Psoas muscle (tissue), 8 donors: ENCODE results near the gene TBPL1. TPM values are rescaled to one million over a fixed set of nuclear protein-coding genes. Genes with fewer than 3 reads are reported as not detected.

Source experiments
- ATAC-seq, 4 donors: fragments of 200-7000 bp; cut with Tn5 transposase; one replicate each; pipeline ENCODE4 v1.9.1; 2020; ENCODE audit warnings: moderate library complexity in 3 of 4, mild to moderate bottlenecking in 2 of 4
- DNase-seq, 2 donors: peaks; one replicate each; pipeline ENCODE4 v3.0.0-alpha.2; 2020
- H3K27ac ChIP-seq: fragments of 200-600 bp; one replicate; pipeline ENCODE4 v1.8.0; 2022
- H3K27me3 ChIP-seq, 3 donors: fragments of 200-600 bp in 1 of 3; one replicate each; pipeline versions ENCODE4 v1.6.1 to v1.8.0; 2013 to 2022; ENCODE audit warnings: low read length in 2 of 3, mild to moderate bottlenecking in 2 of 3, moderate library complexity in 1 of 3; ENCODE audit not compliant: insufficient read depth in 3 of 3
- H3K36me3 ChIP-seq, 2 donors: fragments of 200-600 bp in 1 of 2; one replicate each; pipeline versions ENCODE4 v1.6.1 to v1.8.0; 2013 to 2022; ENCODE audit warnings: low read depth in 1 of 2, mild to moderate bottlenecking in 1 of 2, moderate library complexity in 1 of 2; ENCODE audit not compliant: insufficient read depth in 1 of 2
- H3K4me1 ChIP-seq: fragments of 200-600 bp; one replicate; pipeline ENCODE4 v1.8.0; 2022
- H3K4me3 ChIP-seq: fragments of 200-600 bp; one replicate; pipeline ENCODE4 v1.8.0; 2022; ENCODE audit warnings: mild to moderate bottlenecking
- H3K9me3 ChIP-seq: fragments of 200-600 bp; one replicate; pipeline ENCODE4 v1.8.0; 2022
- WGBS, 3 donors: extraction: QIAGEN DNeasy Blood & Tissue Kit; methylation state at CpG; one replicate each; pipeline versions ENCODE4 v1.1.6 to v1.1.7; 2013; 5-methylcytosine and 5-hydroxymethylcytosine counted together
- intact Hi-C, 2 donors: fragments of 100-400 bp; cut with DNase I; formaldehyde crosslinking; loops; one replicate each; pipeline versions ENCODE4 v1.11.0 to v1.14.2; 2022
- polyA plus RNA-seq, 3 donors: library from polyadenylated mRNA; stranded (reverse); fragments of 200-250 nt; gene quantifications; one replicate each; pipeline ENCODE4 v1.2.3, GENCODE V29; 2013
- total RNA-seq, 4 donors: library from RNA; stranded (reverse); fragmentation: NEBNext Ultra II Directional in 2 of 4; extraction: Animal tissue kit (Norgen Biotek cat#: 25700) in 2 of 4; gene quantifications; one replicate each; pipeline versions ENCODE4 v1.2.1 to v1.2.4, GENCODE V29; 2021 to 2023
- TF ChIP-seq, protein P1 (sequence below): fragments of 200-600 bp; IDR thresholded peaks from one replicate; pipeline ENCODE4 v1.8.0; 2022; ENCODE audit warnings: antibody characterized with exemption
- donor health status: healthy with polysubstance abuse.
- donor health status: DM: no; HTN: no; CAD: no; lungs with moderate emphysema.
- donor health status: Bipolar disorder and iron deficiency.
- donor health status: healthy.
- donor health status: DM: yes; HTN: yes; CAD: no.
- donor health status: DM: no; HTN: no; CAD: no.
- donor health status: DM: no; HTN: no; CAD: no.
- donor health status: DM: yes; HTN: yes; CAD: no.

Gene TBPL1
- total and polyA plus RNA-seq, 7 donors: 7.5 to 17.7 (median 11.0) TPM

GRCh38 chr6:133958791-133959190, 5.8 kb downstream of the TBPL1 start:
- H3K27ac ChIP-seq: no peak overlapping the region
- no peak overlapping the region for H3K4me3 ChIP-seq
- no peak for DNase-seq
- intact Hi-C loops: no loop called here
- no peaks in the 10 kb centered on the region for H3K27me3 ChIP-seq
- H3K4me1 ChIP-seq: peaks cover 37% of the 10 kb centered on the region
- no peaks in the 10 kb centered on the region for H3K36me3 ChIP-seq
- 91 to 100% (median 92%) methylated on average over 3 of the region's 3 CpGs for WGBS, 3 donors
- no peak for ATAC-seq
- TF ChIP-seq, protein P1, sequence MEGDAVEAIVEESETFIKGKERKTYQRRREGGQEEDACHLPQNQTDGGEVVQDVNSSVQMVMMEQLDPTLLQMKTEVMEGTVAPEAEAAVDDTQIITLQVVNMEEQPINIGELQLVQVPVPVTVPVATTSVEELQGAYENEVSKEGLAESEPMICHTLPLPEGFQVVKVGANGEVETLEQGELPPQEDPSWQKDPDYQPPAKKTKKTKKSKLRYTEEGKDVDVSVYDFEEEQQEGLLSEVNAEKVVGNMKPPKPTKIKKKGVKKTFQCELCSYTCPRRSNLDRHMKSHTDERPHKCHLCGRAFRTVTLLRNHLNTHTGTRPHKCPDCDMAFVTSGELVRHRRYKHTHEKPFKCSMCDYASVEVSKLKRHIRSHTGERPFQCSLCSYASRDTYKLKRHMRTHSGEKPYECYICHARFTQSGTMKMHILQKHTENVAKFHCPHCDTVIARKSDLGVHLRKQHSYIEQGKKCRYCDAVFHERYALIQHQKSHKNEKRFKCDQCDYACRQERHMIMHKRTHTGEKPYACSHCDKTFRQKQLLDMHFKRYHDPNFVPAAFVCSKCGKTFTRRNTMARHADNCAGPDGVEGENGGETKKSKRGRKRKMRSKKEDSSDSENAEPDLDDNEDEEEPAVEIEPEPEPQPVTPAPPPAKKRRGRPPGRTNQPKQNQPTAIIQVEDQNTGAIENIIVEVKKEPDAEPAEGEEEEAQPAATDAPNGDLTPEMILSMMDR: no peak
- H3K9me3 ChIP-seq: no peaks in the 10 kb centered on the region

DNA sequence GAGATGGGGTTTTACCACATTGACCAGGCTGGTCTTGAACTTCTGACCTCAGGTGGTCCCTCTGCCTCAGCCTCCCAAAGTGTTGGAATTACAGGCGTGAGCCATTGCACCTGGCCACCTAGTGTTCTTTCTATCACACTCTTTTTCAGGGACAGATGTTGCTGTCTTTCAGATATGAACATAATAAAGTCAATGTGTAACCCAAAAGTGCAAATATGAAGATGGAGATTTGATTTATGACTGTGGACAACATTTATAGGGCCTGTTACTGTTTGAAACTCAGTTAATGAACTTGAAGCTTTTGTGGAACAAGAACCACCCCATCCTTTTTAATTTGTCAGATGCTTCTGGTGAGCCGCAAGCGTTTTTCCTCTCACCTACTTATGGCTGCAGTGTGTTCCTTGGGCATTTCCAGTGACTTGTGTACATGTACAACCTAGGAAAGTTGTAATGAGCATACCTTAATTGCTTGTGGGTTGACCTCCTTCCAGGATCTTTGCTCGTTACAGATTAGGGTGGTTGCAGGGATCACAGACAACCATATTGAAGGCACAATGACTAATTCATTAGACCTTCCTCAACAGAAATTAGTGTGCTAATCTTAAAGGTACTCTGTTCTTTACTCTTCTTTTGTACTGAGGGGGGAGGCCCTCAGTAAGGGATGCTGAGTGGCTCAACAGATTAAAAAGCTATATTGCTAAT, 6.8 kb downstream of the TBPL1 start:
- 91 to 96% (median 91%) methylated on average over 4 of the region's 4 CpGs for WGBS, 3 donors
- DNase-seq: no peak
- no peaks in the 10 kb centered on the region for H3K9me3 ChIP-seq
- H3K36me3 ChIP-seq: no peaks in the 10 kb centered on the region
- ATAC-seq: no peak
- H3K4me3 ChIP-seq: no peak overlapping the region
- H3K27ac ChIP-seq: no peak overlapping the region
- TF ChIP-seq, protein P1: no peak
- H3K27me3 ChIP-seq: no peaks in the 10 kb centered on the region
- intact Hi-C loops: no loop called here
- peaks cover 27% of the 10 kb centered on the region for H3K4me1 ChIP-seq

DNA sequence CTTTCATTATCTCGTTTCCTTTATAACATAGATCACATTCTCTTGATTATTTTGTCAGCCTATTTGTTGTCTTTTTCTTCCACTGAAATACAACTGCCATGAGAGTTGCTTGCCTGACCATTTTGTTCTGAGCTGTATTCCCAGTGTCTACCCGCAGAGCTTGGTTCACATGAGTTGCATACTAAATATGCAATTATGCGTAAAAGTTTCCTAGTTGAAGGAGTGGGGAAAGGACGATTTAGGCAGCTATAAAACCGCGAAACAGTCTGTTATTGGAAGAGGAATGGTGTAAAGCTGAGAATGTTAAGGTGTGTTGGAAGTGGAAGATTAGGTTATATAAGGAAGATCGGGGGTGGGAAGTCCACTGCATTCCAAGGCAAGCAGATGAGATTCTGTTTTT, 8.8 kb downstream of the TBPL1 start:
- no peaks in the 10 kb centered on the region for H3K27me3 ChIP-seq
- DNase-seq: no peak
- 92 to 95% (median 92%) methylated on average over 7 of the region's 7 CpGs for WGBS, 3 donors
- H3K4me3 ChIP-seq: no peak overlapping the region
- H3K4me1 ChIP-seq: peaks cover 21% of the 10 kb centered on the region
- TF ChIP-seq, protein P1: no peak
- no peaks in the 10 kb centered on the region for H3K36me3 ChIP-seq
- intact Hi-C loops: no loop called here
- H3K27ac ChIP-seq: no peak overlapping the region
- ATAC-seq: no peak
- no peaks in the 10 kb centered on the region for H3K9me3 ChIP-seq

- WGBS, 3 donors: 88 to 94% (median 91%) methylated on average over 1 of the region's 1 CpG
- H3K4me1 ChIP-seq: peaks cover 6% of the 10 kb centered on the region
- DNase-seq: no peak
These were observed 11.0 kb downstream of the TBPL1 start for GRCh38 chr6:133964052-133964451.

More at GRCh38 chr6:133964052-133964451, 11.0 kb downstream of the TBPL1 start:
- H3K9me3 ChIP-seq: no peaks in the 10 kb centered on the region
- intact Hi-C loops: no loop called here
- no peaks in the 10 kb centered on the region for H3K27me3 ChIP-seq
- TF ChIP-seq, protein P1: no peak
- no peaks in the 10 kb centered on the region for H3K36me3 ChIP-seq
- no peak overlapping the region for H3K4me3 ChIP-seq
- no peak overlapping the region for H3K27ac ChIP-seq
- ATAC-seq: no peak
